Cardiac muscle cell (in vitro differentiated cells and primary cell): ENCODE data around the gene CMTM5. TPM values are rescaled to one million over a fixed set of nuclear protein-coding genes. Genes with fewer than 3 reads are reported as not detected.
A peak's percentile ranks its signal among the peaks of the same experiment; 100 is the strongest.

ENCODE experiments used
- DNase-seq, 2 donors: peaks; one replicate each; pipeline versions ENCODE4 v3.0.0 to v3.0.0-alpha.2; 2010 to 2017; ENCODE audit warnings: low read depth in 1 of 2, low spot score in 1 of 2
- H3K27ac ChIP-seq: fragments of 200-600 bp; sonication (generic); 2 replicates; pipeline ENCODE4 v1.5.1; 2016
- H3K27me3 ChIP-seq: fragments of 200-600 bp; sonication (generic); 2 replicates; pipeline ENCODE4 v1.6.0; 2016; ENCODE audit warnings: control low read depth
- H3K36me3 ChIP-seq: fragments of 200-600 bp; sonication (generic); 2 replicates; pipeline ENCODE4 v1.5.1; 2016; ENCODE audit warnings: control low read depth
- H3K4me1 ChIP-seq: fragments of 200-600 bp; sonication (generic); 2 replicates; pipeline ENCODE4 v1.8.1; 2017; ENCODE audit warnings: low read depth, mild to moderate bottlenecking, mixed run types
- H3K4me3 ChIP-seq: fragments of 200-600 bp; sonication (generic); 2 replicates; pipeline ENCODE4 v1.5.1; 2016; ENCODE audit warnings: mild to moderate bottlenecking
- H3K9me3 ChIP-seq: fragments of 200-600 bp; sonication (generic); 2 replicates; pipeline ENCODE4 v1.5.1; 2017; ENCODE audit warnings: low read depth, mild to moderate bottlenecking, control low read depth
- polyA plus RNA-seq: library from polyadenylated mRNA; unstranded; fragments of >200 nt; fragmentation: Nextera tagmentation; extraction: Ambion mirVana; gene quantifications from 2 replicates; pipeline ENCODE4 v1.2.1, GENCODE V29; 2016
- total RNA-seq: library from RNA; depleted of rRNA; stranded (reverse); fragments of >200 nt; gene quantifications from 2 replicates; pipeline ENCODE4 v1.2.3, GENCODE V29; 2016
- TF ChIP-seq, protein P1 (sequence below): IDR thresholded peaks from 2 replicates; pipeline ENCODE4 v1.5.1; 2012; ENCODE audit warnings: low read depth, mild to moderate bottlenecking, low read length

The CMTM5 gene
- total and polyA plus RNA-seq, 2 experiments from 2014 or later, result 0.21 to 31.4 TPM

DNA sequence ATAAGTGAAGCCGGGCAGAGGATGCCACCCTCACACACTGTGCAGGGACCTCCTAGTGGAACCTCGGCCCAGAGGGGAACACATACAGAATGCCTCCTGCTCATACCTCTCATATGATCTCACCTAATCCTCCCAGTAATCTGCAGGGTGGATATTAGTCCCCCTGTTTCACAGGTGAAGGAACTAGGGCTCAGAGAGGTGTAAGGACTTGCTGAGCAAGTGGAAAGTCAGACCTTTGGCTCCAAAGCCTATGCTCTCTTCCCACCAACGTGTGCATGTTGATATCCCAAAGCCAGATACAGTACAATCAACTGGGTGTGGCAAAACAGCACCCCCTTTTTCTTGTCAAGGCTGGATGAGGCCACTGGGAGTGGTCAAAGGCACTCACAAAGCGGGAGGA lies 27.1 kb downstream of the CMTM5 start:
- DNase-seq, result no peak
- H3K4me3 ChIP-seq, result peak overlapping the region; percentile 98
- TF ChIP-seq, protein P1, sequence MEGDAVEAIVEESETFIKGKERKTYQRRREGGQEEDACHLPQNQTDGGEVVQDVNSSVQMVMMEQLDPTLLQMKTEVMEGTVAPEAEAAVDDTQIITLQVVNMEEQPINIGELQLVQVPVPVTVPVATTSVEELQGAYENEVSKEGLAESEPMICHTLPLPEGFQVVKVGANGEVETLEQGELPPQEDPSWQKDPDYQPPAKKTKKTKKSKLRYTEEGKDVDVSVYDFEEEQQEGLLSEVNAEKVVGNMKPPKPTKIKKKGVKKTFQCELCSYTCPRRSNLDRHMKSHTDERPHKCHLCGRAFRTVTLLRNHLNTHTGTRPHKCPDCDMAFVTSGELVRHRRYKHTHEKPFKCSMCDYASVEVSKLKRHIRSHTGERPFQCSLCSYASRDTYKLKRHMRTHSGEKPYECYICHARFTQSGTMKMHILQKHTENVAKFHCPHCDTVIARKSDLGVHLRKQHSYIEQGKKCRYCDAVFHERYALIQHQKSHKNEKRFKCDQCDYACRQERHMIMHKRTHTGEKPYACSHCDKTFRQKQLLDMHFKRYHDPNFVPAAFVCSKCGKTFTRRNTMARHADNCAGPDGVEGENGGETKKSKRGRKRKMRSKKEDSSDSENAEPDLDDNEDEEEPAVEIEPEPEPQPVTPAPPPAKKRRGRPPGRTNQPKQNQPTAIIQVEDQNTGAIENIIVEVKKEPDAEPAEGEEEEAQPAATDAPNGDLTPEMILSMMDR, result no peak
- peaks cover 35% of the 10 kb centered on the region for H3K4me1 ChIP-seq
- H3K27ac ChIP-seq, result peak overlapping the region; percentile 99
- H3K27me3 ChIP-seq, result no peaks in the 10 kb centered on the region
- no peaks in the 10 kb centered on the region for H3K9me3 ChIP-seq
- peaks cover 90% of the 10 kb centered on the region for H3K36me3 ChIP-seq

DNA sequence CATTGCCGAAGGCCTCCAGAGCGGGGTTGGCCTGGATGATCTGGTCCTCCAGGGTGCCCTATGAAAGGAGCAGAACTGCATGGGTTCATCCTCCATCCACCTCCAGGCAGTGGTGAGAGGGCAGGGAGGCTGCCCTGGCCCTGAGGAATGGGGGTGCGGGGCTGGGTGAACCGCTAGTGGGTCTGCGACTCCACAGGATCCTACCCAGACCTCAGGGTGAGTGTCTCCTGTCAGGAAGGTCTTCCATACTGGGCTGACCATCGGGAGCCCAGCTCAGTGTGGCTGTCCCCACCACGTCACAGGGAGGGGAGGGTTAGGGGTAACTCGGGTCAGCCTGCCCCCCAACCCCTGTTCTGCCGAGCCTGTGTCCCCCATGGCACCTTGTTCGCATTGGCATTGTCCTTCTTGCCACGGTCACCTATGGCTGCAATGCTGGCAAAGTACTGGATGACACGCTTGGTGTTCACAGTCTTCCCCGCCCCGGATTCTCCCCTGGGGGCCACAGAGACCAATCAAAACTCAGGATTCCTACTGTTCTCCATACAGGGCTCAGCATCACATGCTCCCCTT lies 27.6 kb downstream of the CMTM5 start:
- H3K4me3 ChIP-seq, result peak overlapping the region; percentile 98
- DNase-seq, result peak in 1 of 2 donors; percentile 34
- peaks cover 37% of the 10 kb centered on the region for H3K4me1 ChIP-seq
- no peaks in the 10 kb centered on the region for H3K9me3 ChIP-seq
- no peaks in the 10 kb centered on the region for H3K27me3 ChIP-seq
- TF ChIP-seq, protein P1, result no peak
- peaks cover 85% of the 10 kb centered on the region for H3K36me3 ChIP-seq
- H3K27ac ChIP-seq, result peak overlapping the region; percentile 99

DNA sequence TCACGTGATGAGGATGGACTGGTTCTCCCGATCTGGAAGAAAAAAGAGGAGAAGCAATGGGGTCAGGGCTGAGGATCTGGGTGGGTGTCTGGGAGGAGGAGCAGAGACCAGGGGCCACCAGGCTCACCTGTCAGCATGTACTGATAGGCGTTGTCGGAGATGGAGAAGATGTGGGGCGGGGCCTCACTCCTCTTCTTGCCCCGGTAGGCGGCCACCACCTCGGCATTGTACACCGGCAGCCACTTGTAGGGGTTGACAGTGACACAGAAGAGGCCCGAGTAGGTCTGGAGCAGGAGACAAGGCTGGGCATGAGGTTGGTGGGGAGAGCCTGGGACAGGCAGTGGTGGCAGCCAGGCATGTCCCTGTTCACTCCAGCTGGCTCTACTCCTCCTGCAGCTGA lies 28.2 kb downstream of the CMTM5 start:
- H3K27ac ChIP-seq, result peak overlapping the region; percentile 99
- DNase-seq, result no peak
- H3K4me1 ChIP-seq, result peaks cover 40% of the 10 kb centered on the region
- H3K27me3 ChIP-seq, result no peaks in the 10 kb centered on the region
- no peaks in the 10 kb centered on the region for H3K9me3 ChIP-seq
- peak overlapping the region; percentile 98 for H3K4me3 ChIP-seq
- TF ChIP-seq, protein P1, result no peak
- H3K36me3 ChIP-seq, result peaks cover 78% of the 10 kb centered on the region

DNA sequence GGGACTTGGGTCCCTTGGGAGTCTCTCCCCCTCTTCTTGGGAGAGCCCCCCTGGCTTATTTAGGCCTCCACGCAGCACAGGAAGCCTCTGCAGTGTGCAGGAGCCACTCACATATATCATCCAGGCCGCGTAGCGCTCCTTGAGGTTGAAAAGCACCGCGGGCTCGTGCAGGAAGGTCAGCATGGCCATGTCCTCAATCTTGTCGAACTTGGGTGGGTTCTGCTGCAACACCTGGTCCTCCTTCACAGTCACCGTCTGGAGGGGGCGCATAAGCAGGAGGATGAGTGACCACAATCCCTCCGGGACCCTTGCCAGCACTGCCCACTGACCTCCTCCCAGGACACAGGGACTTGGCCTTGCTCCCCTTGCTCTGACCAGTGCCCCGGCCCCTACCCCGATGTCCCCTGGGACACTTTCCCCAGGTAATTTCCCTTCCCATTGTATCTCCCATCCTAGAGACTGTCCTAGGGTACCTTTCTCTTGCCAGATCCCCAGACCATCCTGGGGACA lies 28.7 kb downstream of the CMTM5 start:
- Histone ChIP-seq H3K36me3 (peaks cover 74% of the 10 kb centered on the region), H3K27me3 (no peaks in the 10 kb centered on the region), H3K27ac (peak overlapping the region; percentile 99), H3K4me1 (peaks cover 44% of the 10 kb centered on the region), H3K4me3 (peak overlapping the region; percentile 98), H3K9me3 (no peaks in the 10 kb centered on the region)
- no peak for DNase-seq
- TF ChIP-seq, protein P1, result no peak

DNA sequence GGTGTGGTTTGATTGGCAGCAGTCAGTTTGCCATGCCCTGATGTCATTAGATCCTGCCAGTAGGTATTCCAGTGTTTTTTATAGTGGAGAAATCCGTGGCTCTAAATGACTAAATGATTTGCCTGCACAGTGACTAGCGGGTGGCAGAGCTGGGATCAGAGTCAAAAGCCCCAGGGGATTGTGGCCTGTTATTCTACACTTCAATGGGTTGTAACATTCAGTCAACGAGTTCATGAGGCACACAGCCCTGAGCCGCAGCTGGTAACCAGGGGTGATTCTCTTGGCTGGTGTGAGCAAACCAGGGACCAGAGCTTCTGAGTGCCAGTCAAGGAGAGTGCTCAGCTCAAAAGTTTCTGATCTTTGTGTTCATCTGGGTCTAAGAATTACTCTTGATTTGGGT lies 29.4 kb downstream of the CMTM5 start:
- TF ChIP-seq, protein P1, result no peak
- peak overlapping the region; percentile 99 for H3K27ac ChIP-seq
- DNase-seq, result no peak
- H3K9me3 ChIP-seq, result no peaks in the 10 kb centered on the region
- H3K27me3 ChIP-seq, result no peaks in the 10 kb centered on the region
- peaks cover 67% of the 10 kb centered on the region for H3K36me3 ChIP-seq
- peak overlapping the region; percentile 98 for H3K4me3 ChIP-seq
- H3K4me1 ChIP-seq, result peaks cover 44% of the 10 kb centered on the region
